Body of pancreas (tissue), 4 donors: Measurements from ENCODE around the gene DCAF12L1.

Experiments
- CTCF ChIP-seq, 7 experiments: fragments of 450-650 bp in 4 of 7; fragments of 200-600 bp in 3 of 7; sonication (generic) in 3 of 7; IDR thresholded peaks; one replicate each; pipeline ENCODE4 v1.5.1; 2016 to 2019; ENCODE audit warnings: antibody characterized with exemption in 7 of 7
- POLR2A ChIP-seq, 3 donors: fragments of 450-650 bp; IDR thresholded peaks; one replicate each; pipeline ENCODE4 v1.6.1; 2016; ENCODE audit warnings: antibody characterized with exemption in 3 of 3, mild to moderate bottlenecking in 2 of 3

GRCh38 chrX:126580877-126581276 is 28.3 kb upstream of the DCAF12L1 start:
- TF ChIP-seq CTCF (IDR thresholded peaks at IDR 0.05) (no peak), POLR2A (IDR thresholded peaks at IDR 0.05) (no peak)
